GM19372 (cell line): ENCODE measurements around the gene PHPT1.
"Not testable (repeated sequence)": the region's sequence is repeated elsewhere in the genome, so short reads cannot be mapped to it uniquely, and the experiment has no call there.

Source experiments
- ATAC-seq: cut with Tn5 transposase; IDR thresholded peaks from one replicate; pipeline ENCODE4 v1.9.1; 2021; ENCODE audit warnings: mild to moderate bottlenecking, low read depth, moderate library complexity; ENCODE audit not compliant: unreplicated experiment

The PHPT1 gene

DNA sequence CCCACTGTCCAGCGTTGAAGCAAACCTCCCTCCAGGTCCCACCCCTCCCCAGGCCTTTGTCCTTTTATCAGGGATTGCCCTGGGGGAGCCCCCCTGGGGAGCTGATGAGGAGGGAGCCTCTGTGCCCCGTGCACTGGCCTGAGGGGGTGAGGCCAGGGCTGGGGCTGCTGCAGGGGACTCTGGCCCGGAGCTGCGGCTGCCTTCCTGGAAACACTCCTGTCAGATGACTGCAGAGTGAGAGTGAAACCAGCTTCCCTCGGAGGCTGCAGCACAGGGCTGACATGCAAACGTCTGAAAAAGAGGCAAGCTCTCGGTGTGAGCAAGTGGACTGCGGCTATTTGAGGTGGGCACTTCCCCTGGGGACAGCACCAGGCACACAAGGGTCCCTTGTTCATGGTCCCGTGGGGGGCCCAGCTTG is 32.5 kb downstream of the PHPT1 start:
- no peak for ATAC-seq

DNA sequence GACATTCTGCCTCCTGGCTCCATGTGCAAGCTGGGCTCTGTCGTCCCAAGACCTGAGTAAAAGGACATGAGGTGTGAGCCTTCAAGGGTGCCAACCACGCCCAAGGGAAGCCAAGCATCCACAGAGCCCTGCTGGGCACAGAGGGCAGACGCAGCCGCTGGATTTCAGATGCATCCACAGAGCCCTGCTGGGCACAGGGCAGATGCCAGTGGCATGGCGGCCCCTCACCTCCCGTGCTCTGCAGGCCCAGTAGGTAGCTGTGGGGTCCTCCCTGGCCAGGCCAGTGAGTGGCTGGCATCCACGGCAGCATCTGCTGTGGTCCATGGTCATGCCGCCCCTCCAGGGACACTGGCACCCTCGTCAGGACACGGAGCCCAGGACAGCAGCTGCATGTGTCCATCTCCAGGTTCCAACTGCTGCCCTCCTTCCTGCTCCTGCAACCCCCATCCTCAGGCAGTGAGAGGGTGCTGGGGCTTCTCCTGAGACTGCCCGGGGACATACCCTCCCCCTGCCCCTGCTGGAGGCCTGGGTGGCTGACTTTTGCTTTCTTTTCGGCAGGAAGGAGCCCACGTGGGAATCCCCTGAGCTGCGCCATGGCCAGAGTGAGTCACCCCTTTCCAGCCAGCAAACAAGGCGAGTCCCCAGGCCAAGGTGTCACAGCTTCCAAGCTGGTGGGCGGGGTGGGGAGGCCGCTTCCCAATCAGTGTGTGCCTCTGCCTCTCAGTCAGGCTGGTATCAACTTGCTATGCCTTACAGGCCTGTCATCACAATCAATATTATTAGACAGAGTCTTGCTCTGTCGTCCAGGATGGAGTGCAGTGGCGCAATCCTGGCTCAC is 33.1 kb downstream of the PHPT1 start:
- ATAC-seq, result no peak

DNA sequence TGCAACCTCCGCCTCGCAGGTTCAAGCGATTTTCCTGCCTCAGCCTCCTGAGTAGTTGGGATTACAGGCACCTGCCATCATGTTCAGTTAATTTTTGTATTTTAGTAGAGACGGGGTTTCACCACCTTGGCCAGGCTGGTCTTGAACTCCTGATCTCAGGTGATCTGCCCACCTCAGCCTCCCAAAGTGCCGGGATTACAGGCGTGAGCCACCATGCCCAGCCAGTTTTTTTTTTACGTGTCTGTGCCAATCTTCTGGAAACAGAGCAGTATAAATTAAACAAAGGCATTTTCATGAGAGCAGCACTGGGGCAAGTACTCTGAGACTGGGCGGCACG is 33.7 kb downstream of the PHPT1 start:
- ATAC-seq, result not testable (repeated sequence)

DNA sequence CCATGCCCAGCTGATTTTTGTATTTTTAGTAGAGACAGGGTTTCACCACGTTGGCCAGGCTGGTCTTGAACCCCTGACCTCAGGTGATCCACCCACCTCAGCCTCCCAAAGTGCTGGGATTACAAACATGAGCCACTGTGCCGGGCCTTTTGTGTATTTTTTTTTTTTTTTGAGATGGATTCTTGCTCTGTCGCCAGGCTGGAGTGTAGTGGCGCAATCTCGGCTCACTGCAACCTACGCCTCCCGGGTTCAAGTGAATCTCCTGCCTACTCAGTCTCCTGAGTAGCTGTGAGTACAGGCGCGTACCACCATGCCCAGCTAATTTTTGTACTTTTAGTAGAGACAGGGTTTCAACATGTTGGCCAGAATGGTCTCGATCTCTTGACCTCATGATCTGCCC is 34.5 kb downstream of the PHPT1 start:
- not testable (repeated sequence) for ATAC-seq

DNA sequence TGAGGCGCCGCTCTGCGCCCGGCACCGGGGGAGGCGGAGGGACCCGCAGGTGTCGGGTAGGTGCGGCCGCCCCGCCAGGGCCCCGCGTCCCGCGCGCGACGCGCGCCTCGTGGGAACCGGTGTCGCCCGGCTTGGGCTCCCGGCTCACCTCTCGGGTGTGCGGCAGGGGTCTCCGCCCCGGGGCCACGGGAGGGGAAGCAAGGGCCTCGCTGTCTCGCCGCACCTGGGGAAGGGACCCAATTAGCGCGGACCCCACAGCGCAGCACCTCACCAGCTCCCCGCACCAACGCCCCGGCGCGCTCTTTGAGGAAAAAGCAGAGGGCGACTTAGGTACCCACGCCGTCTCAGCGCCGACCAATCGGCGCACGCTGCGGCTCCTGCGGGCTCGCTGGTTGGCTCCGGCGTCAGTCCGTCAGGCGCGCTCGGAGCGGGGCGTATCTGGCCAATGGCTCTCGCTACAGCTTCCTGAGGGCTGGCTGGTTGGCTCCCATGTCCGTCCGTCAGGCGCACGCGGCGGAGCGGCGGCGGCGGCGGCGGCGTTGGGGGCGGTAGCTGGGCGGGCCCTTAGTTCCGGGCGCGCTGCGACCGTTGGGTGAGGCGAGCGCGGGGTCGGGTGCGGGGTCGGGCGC is 36.9 kb downstream of the PHPT1 start, which contains the start of gene TRAF2:
Gene TRAF2 (plus strand): TSS at position 567 of the 629 bp plus-strand sequence. CDS start 12,225 bp downstream, outside the sequence.
- ATAC-seq, result peak; percentile 93

DNA sequence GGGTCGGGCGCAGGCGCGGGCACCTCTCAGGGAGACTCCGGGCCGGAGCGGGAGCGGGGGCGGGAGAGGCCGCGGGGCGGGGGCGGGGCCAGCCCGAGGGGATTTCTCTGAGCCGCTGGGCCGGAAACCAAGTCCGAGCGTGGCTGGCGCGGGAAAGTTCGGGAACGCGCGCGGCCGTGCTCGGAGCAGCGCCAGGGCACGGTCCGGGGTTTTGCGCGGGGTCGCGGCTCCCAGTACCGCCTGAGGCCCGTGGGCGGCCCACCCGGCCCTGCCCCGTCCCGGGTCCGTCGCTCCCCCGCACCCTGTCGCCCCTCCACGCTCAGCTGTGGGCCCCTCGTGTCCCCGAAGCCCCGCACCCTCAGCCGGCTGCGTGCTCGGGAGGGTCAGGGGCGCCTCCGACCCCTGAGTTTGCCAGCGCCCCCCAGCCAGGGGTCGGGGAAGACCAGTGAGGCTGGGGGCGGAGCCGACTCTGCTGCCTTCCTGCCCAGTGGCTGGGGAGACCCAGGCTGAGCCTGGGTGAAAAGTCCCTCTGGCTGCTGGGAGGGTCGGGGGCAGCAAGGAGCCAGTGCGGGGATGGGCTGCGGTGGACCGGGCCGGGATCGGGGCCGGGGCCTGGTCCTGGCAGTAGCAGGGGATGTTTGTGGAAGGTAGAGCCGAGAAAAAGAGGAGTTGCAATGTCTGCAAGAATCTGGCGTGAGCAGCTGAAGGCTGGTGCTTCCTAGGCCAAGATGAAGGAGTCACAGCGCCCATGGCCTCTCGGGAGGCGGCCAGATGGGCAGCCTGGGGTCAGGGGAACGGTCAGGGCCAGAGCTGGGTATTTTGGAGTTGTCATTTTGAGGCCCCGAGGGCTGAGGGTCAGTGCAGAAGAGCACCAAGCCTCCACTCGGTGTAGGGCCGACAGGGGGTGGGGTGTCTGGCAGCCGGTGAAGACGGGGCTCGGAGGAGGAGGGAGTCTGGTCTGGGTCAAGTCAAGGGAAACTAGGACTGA is 37.7 kb downstream of the PHPT1 start:
- ATAC-seq, result peak; percentile 25

DNA sequence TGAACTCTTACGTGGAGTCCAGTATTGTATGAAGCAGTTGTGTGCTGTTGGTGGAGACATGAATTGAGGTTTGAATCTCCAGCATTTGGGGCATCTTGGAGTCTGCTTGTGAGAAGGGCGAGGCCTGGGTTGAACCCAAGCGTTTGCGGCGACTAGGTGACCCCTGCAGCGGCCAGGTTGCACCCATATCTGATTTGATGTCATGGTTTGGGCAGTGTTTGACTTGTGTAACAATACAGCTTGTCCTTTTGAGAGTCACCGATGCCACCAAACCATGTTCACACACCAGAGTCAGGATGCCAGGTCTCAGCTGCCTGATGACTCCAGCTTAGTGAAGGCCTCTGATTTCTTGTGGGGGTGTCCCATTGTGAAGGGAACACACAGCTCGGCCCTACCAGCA is 39.2 kb downstream of the PHPT1 start:
- no peak for ATAC-seq

DNA sequence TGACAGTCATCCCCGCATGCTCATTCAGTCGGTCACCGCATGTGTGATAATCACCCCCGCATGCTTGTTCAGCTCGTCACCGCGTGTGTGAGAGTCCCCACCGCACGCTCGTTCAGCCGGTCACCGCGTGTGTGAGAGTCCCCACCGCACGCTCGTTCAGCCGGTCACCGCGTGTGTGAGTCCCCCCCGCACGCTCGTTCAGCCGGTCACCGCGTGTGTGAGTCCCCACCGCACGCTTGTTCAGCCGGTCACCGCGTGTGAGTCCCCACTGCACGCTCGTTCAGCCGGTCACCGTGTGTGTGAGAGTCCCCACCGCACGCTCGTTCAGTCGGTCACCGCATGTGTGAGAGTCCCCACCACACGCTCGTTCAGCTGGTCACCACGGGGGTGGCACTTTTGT is 40.6 kb downstream of the PHPT1 start:
- ATAC-seq, result no peak

DNA sequence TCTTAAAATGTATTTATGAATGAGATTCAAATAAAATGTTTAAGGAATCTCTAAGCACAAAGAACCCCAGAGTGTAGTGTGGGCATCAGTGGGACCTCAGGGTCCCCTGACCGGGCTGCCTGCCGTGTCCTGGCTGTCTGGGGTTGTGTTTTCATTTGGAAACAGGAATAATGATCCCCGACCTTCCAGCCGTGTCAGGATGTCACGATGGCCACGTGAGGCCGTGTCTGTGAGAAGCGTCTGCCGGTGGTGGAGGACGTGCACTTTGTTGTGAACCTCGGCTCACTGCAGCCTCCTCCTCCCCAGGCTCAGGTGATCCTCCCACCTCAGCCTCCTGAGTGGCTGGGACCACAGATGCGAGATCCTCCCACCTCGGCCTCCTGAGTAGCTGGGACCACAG is 41.5 kb downstream of the PHPT1 start:
- no peak for ATAC-seq

DNA sequence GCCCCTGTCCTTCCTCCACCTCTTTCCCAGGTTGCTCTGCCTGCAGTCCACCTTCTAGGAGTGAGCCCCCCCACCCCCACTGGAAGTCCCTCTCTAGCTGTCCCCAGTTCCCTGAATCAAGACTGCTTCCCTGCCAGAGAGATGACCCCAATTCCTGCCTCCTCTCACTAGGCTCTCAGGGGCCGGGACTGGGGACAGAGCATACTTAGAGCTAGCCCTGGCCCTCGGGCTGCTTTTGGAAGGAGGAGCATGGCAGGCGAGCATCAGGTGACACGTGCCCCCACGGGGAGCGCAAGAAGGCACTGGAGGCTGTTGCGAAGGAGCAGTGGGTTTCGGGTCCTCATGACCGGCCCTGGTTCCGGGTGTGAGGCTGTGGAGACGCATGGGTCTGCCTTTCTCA is 46.8 kb downstream of the PHPT1 start:
- ATAC-seq, result no peak

DNA sequence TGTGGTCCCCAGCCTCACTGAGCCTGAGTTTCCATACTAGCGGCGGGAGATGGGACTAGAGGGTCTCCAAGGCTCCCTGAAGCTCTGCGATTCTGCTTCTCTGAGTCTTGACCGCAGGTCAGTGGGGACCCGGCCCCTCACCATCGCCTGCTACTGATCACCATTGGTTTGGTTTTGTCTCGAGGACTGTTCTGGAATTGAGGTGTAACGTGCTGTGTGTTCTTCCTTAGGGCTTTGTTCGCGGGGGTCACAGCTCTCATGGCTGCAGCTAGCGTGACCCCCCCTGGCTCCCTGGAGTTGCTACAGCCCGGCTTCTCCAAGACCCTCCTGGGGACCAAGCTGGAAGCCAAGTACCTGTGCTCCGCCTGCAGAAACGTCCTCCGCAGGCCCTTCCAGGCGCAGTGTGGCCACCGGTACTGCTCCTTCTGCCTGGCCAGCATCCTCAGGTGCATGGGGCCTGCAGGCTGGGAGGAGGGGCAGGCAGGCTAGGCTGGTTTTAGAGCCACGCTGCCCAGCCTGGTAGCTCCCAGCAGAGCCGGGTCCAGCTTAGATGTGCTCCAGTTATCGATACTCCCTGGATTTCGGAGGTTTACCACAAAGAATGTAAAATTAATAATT is 49.4 kb downstream of the PHPT1 start:
- no peak for ATAC-seq

DNA sequence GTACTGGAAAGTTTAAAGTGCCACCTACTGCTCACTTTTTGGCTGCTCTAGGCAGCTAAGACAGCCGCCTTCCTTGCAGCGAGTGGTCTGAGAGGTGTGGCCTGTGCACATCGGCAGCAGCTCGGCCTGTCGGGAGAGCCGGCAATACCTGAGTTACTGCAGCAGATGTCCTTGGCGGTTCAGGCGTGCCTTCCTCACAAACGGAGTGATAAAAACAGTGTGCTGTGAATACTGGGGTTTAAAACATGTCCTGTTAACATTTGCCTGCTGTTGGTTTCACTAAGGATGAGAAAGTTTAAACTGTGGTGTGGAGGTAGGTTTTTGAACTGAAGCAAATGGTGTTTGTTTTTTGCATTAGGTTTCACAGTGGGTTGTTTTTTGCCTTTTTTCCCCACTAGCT is 50.0 kb downstream of the PHPT1 start:
- no peak for ATAC-seq

DNA sequence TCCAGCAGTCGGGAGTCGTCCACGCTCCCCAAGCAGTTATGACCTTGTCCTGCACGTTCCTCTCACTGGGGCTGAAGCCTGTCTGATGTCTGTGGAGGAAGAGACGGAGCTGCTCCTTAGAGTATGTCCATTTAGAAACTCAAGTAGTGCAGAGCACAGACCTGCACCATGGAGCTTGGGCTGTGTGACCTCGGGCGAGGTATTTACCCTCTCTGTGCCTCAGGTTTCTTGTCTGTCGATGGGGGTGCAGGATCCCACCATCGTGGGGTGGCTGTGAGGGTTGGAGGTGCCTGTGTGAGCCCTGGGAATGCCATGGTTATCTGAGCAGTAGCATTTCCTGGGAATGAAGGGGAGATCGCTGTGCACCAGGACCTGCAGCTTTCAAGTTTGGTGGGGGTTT is 51.3 kb downstream of the PHPT1 start:
- ATAC-seq, result no peak
